Liver (tissue), 3 donors: Measurements from ENCODE around the gene SLC22A12.

Experiments
- TF ChIP-seq, protein P1 (sequence below): IDR thresholded peaks from 2 replicates; pipeline ENCODE4 v1.6.1; 2016; ENCODE audit warnings: antibody characterized with exemption
- TF ChIP-seq, protein P2 (sequence below): IDR thresholded peaks from 2 replicates; pipeline ENCODE4 v1.6.1; 2016; ENCODE audit warnings: antibody characterized with exemption
- TF ChIP-seq, protein P3 (sequence below): fragments of 150-350 bp; IDR thresholded peaks from 2 replicates; pipeline ENCODE4 v1.5.1; 2017; ENCODE audit warnings: improper control_type of control experiment, low read depth, low read length; ENCODE audit not compliant: missing input control
- donor health status: healthy.
- donor health status: healthy.

DNA sequence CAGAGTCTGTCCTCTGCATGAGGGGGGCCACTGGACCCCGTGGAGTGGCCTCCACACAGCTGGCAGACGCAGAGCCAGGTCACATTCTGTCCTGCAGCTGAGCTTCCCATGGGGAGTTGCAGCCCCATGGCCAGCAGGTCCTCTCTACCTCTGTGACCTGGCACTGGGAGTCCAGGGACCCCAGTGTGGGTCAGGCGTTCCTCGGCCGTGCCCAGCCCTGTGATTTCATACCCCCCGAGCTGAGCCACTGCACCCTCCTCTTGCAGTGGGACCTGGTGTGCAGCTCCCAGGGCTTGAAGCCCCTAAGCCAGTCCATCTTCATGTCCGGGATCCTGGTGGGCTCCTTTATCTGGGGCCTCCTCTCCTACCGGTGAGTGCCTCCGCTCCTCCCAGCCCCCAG lies 32.2 kb upstream of the SLC22A12 start:
- TF ChIP-seq, protein P1, sequence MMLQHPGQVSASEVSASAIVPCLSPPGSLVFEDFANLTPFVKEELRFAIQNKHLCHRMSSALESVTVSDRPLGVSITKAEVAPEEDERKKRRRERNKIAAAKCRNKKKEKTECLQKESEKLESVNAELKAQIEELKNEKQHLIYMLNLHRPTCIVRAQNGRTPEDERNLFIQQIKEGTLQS: no peak
- TF ChIP-seq, protein P2, sequence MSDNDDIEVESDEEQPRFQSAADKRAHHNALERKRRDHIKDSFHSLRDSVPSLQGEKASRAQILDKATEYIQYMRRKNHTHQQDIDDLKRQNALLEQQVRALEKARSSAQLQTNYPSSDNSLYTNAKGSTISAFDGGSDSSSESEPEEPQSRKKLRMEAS: no peak
- TF ChIP-seq, protein P3, sequence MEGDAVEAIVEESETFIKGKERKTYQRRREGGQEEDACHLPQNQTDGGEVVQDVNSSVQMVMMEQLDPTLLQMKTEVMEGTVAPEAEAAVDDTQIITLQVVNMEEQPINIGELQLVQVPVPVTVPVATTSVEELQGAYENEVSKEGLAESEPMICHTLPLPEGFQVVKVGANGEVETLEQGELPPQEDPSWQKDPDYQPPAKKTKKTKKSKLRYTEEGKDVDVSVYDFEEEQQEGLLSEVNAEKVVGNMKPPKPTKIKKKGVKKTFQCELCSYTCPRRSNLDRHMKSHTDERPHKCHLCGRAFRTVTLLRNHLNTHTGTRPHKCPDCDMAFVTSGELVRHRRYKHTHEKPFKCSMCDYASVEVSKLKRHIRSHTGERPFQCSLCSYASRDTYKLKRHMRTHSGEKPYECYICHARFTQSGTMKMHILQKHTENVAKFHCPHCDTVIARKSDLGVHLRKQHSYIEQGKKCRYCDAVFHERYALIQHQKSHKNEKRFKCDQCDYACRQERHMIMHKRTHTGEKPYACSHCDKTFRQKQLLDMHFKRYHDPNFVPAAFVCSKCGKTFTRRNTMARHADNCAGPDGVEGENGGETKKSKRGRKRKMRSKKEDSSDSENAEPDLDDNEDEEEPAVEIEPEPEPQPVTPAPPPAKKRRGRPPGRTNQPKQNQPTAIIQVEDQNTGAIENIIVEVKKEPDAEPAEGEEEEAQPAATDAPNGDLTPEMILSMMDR: no peak
